Tibial artery (tissue), 4 donors: Measurements from ENCODE around the gene UBAP2L.

Source experiments
- DNase-seq, 2 donors: peaks; one replicate each; pipeline ENCODE4 v3.0.0-alpha.2; 2019
- H3K27ac ChIP-seq, 2 donors: fragments of 200-600 bp; sonication (generic) in 1 of 2; 1 replicate in 1 of 2; 2 replicates in 1 of 2; pipeline ENCODE4 v1.5.1; 2018 to 2019; ENCODE audit warnings: mild to moderate bottlenecking in 1 of 2
- H3K27me3 ChIP-seq, 2 donors: fragments of 200-600 bp; sonication (generic) in 1 of 2; one replicate each; pipeline versions ENCODE4 v1.5.1 to v1.6.0; 2016 to 2019
- H3K36me3 ChIP-seq, 3 donors: fragments of 200-600 bp; sonication (generic) in 2 of 3; one replicate each; pipeline ENCODE4 v1.5.1; 2016 to 2019; ENCODE audit warnings: mild to moderate bottlenecking in 2 of 3
- H3K4me1 ChIP-seq, 4 donors: fragments of 200-600 bp; sonication (generic) in 2 of 4; 1 replicate in 3 of 4; 2 replicates in 1 of 4; pipeline ENCODE4 v1.5.1; 2016 to 2019
- H3K4me3 ChIP-seq, 2 donors: fragments of 200-600 bp; sonication (generic) in 1 of 2; 1 replicate in 1 of 2; 2 replicates in 1 of 2; pipeline ENCODE4 v1.5.1; 2018 to 2019; ENCODE audit warnings: mild to moderate bottlenecking in 2 of 2
- H3K9me3 ChIP-seq, 3 donors: fragments of 200-600 bp; sonication (generic) in 1 of 3; one replicate each; pipeline ENCODE4 v1.5.1; 2016 to 2019
- CTCF ChIP-seq, 2 experiments: fragments of 200-600 bp in 1 of 2; fragments of 450-650 bp in 1 of 2; IDR thresholded peaks; one replicate each; pipeline ENCODE4 v1.5.1; 2017 to 2019; ENCODE audit warnings: antibody characterized with exemption in 2 of 2, mild to moderate bottlenecking in 1 of 2, moderate library complexity in 1 of 2
- intact Hi-C: fragments of 100-400 bp; cut with DNase I; formaldehyde crosslinking; loops from one replicate; pipeline ENCODE4 v1.15.0; 2023; ENCODE audit warnings: low total_unique reads

UBAP2L gene

DNA sequence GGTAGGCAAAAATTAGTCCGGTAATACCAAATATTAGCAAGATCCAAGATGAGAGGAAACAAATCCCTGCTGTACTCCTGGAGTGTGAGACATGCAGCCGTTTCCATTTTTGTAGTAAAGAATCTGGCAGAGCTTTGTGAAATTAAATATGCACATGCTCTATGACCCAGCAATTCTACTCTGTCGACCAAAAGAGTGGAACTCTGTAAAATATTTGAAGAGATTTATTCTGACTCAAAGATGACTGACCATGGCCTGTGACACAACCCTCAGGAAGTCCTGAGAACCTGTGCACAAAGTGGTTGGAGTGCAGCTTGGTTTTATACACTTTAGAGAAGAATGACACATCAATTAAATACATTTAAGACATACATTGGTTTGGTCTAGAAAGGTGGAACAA is 67.9 kb downstream of the UBAP2L start:
- H3K9me3 ChIP-seq = peaks cover 0 to 1% (median 0%) of the 10 kb centered on the region in 3 donors
- no peaks in the 10 kb centered on the region for H3K4me1 ChIP-seq
- no peak overlapping the region for H3K4me3 ChIP-seq
- peaks cover 0 to 3% of the 10 kb centered on the region in 2 donors for H3K27me3 ChIP-seq
- no peak for TF ChIP-seq CTCF (IDR thresholded peaks at IDR 0.05)
- H3K36me3 ChIP-seq = no peaks in the 10 kb centered on the region
- DNase-seq = no peak
- intact Hi-C loops = no loop called here
- no peak overlapping the region for H3K27ac ChIP-seq

- intact Hi-C loops = no loop called here
- Histone ChIP-seq H3K4me1 (no peaks in the 10 kb centered on the region), H3K36me3 (no peaks in the 10 kb centered on the region), H3K4me3 (no peak overlapping the region), H3K27ac (no peak overlapping the region), H3K9me3 (peaks cover 4 to 17% (median 15%) of the 10 kb centered on the region in 3 donors), H3K27me3 (peaks cover 0 to 3% of the 10 kb centered on the region in 2 donors)
- no peak for TF ChIP-seq CTCF (IDR thresholded peaks at IDR 0.05)
- no peak for DNase-seq
These were observed 70.2 kb downstream of the UBAP2L start for GRCh38 chr1:154290921-154291320.

DNA sequence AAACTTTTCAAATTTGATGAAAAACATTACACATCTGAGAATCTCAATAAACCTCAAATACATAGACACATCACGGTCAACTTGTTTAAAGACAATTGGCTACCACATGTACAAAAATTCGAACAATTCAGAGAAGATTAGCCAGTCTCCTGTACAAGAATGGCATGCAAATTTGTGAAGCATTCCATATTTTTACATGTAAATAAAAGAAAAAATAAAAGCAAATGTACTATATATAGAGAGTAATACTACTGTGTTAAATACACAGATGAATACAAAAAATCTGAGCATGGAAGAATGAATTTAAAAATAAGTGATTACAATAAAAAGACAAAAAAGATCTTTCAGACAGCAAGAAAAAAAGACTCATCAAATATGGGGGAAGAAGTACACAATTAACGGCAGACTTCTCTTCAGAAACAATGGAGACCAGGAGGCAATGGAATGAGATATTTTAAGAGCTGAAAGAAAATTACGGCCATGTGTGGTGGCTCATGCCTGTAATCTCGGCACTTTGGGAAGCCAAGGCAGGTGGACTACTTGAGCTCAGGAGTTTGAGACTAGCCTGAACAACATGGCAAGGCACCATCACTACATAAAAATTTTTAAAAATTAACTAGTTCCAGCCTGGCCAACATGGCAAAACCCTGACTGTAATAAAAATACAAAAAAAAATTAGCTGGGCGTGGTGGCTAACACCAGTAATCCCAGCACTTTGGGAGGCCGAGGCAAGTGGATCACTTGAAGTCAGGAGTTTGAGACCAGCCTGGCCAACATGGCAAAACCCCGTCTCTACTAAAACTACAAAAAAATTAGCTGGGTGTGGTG is 74.9 kb downstream of the UBAP2L start:
- peaks cover 7 to 30% (median 21%) of the 10 kb centered on the region in 3 donors for H3K9me3 ChIP-seq
- TF ChIP-seq CTCF (IDR thresholded peaks at IDR 0.05) = no peak
- no peak for DNase-seq
- no peaks in the 10 kb centered on the region for H3K36me3 ChIP-seq
- H3K27me3 ChIP-seq = peaks cover 0 to 3% of the 10 kb centered on the region in 2 donors
- no peak overlapping the region for H3K27ac ChIP-seq
- H3K4me3 ChIP-seq = no peak overlapping the region
- no peaks in the 10 kb centered on the region for H3K4me1 ChIP-seq
- intact Hi-C loops = no loop called here

- no peaks in the 10 kb centered on the region for H3K4me1 ChIP-seq
- H3K27me3 ChIP-seq = no peaks in the 10 kb centered on the region
- intact Hi-C loops = no loop called here
- H3K27ac ChIP-seq = no peak overlapping the region
- no peaks in the 10 kb centered on the region for H3K36me3 ChIP-seq
- no peak for DNase-seq
- no peak overlapping the region for H3K4me3 ChIP-seq
- peaks cover 0 to 6% (median 0%) of the 10 kb centered on the region in 3 donors for H3K9me3 ChIP-seq
- TF ChIP-seq CTCF (IDR thresholded peaks at IDR 0.05) = no peak
These were observed 80.8 kb downstream of the UBAP2L start for GRCh38 chr1:154301582-154301981.

GRCh38 chr1:154304664-154305337 is 84.0 kb downstream of the UBAP2L start:
- no peak for DNase-seq
- Histone ChIP-seq H3K27me3 (no peaks in the 10 kb centered on the region), H3K27ac (no peak overlapping the region), H3K4me1 (no peaks in the 10 kb centered on the region), H3K9me3 (no peaks in the 10 kb centered on the region), H3K4me3 (no peak overlapping the region), H3K36me3 (no peaks in the 10 kb centered on the region)
- no peak for TF ChIP-seq CTCF (IDR thresholded peaks at IDR 0.05)
- intact Hi-C loops = no loop called here
